ENCODE results near the gene CES4A.

GRCh38 chr16:67017421-67017750, 29.0 kb downstream of the CES4A start:
- TF ChIP-seq CTCF (IDR thresholded peaks at IDR 0.05): no peak
- no peak for TF ChIP-seq POLR2A (IDR thresholded peaks at IDR 0.05)

Measured in thyroid gland (tissue), 4 donors.